CD14-positive monocyte (primary cell): ENCODE data around the gene FKBP1A. TPM values are rescaled to one million over a fixed set of nuclear protein-coding genes. Genes with fewer than 3 reads are reported as not detected.

Experiments
- DNase-seq, 3 donors: peaks; one replicate each; pipeline ENCODE4 v3.0.0-alpha.2; 2011 to 2022
- H2AFZ ChIP-seq: 2 replicates; pipeline ENCODE4 v1.6.0; 2012; ENCODE audit warnings: mild to moderate bottlenecking, low read depth, low read length, inconsistent platforms; ENCODE audit not compliant: insufficient read depth, poor library complexity, severe bottlenecking
- H3K27ac ChIP-seq, 2 donors: 1 replicate in 1 of 2; 2 replicates in 1 of 2; pipeline ENCODE4 v1.5.1; 2012 to 2013; ENCODE audit warnings: low read length in 2 of 2, control low read depth in 1 of 2, inconsistent platforms in 1 of 2, low read depth in 1 of 2, mild to moderate bottlenecking in 1 of 2
- H3K27me3 ChIP-seq, 2 donors: one replicate each; pipeline versions ENCODE4 v1.6.0 to v1.6.1; 2011 to 2013; ENCODE audit warnings: low read length in 2 of 2; ENCODE audit not compliant: control insufficient read depth in 2 of 2, insufficient read depth in 2 of 2
- H3K36me3 ChIP-seq, 2 donors: replicated peaks in 1 of 2; 1 replicate in 1 of 2; 2 replicates in 1 of 2; pipeline versions ENCODE4 v1.5.1 to v1.6.1; 2012 to 2013; ENCODE audit warnings: low read length in 2 of 2, control low read depth in 1 of 2, inconsistent platforms in 1 of 2, mild to moderate bottlenecking in 1 of 2; ENCODE audit not compliant: insufficient read depth in 2 of 2, control insufficient read depth in 1 of 2
- H3K4me1 ChIP-seq, 2 donors: 1 replicate in 1 of 2; 2 replicates in 1 of 2; pipeline versions ENCODE4 v1.5.1 to v1.6.1; 2012 to 2013; ENCODE audit warnings: low read length in 2 of 2, control low read depth in 1 of 2, inconsistent platforms in 1 of 2, mild to moderate bottlenecking in 1 of 2, moderate library complexity in 1 of 2; ENCODE audit not compliant: insufficient read depth in 2 of 2, control insufficient read depth in 1 of 2
- H3K4me2 ChIP-seq: replicated peaks from 2 replicates; pipeline ENCODE3; 2012; ENCODE audit warnings: low read length, moderate library complexity, mild to moderate bottlenecking; ENCODE audit not compliant: poor library complexity, severe bottlenecking; ENCODE audit errors: extremely low read depth
- H3K4me3 ChIP-seq, 3 experiments: fragments of 200-600 bp in 1 of 3; sonication (generic) in 1 of 3; replicated peaks in 1 of 3; 1 replicate in 2 of 3; 2 replicates in 1 of 3; pipeline ENCODE4 v1.5.1; 2011 to 2013; ENCODE audit warnings: low read length in 3 of 3, mild to moderate bottlenecking in 3 of 3, control low read depth in 2 of 3, low read depth in 2 of 3, inconsistent platforms in 1 of 3, moderate library complexity in 1 of 3
- H3K79me2 ChIP-seq: 2 replicates; pipeline ENCODE4 v1.6.0; 2012; ENCODE audit warnings: mild to moderate bottlenecking, control low read depth, inconsistent platforms, low read length, moderate library complexity; ENCODE audit not compliant: insufficient read depth
- H3K9ac ChIP-seq: 2 replicates; pipeline ENCODE4 v1.6.0; 2017; ENCODE audit warnings: low read length, mild to moderate bottlenecking; ENCODE audit not compliant: insufficient read depth, poor library complexity, severe bottlenecking
- H3K9me3 ChIP-seq, 2 donors: replicated peaks in 1 of 2; 1 replicate in 1 of 2; 2 replicates in 1 of 2; pipeline versions ENCODE4 v1.5.1 to v1.6.1; 2012 to 2013; ENCODE audit warnings: low read length in 2 of 2, control low read depth in 1 of 2; ENCODE audit not compliant: control insufficient read depth in 1 of 2, insufficient read depth in 1 of 2
- H4K20me1 ChIP-seq: 2 replicates; pipeline ENCODE4 v1.6.0; 2012; ENCODE audit warnings: mild to moderate bottlenecking, low read length, control low read depth, moderate library complexity; ENCODE audit not compliant: insufficient read depth
- H3K27ac Mint-ChIP-seq, 7 donors: one replicate each; pipeline ENCODE4 v1.8.0; 2020; ENCODE audit warnings: mild to moderate bottlenecking in 7 of 7, mixed read lengths in 7 of 7, moderate library complexity in 6 of 7, inconsistent platforms in 2 of 7
- H3K27me3 Mint-ChIP-seq, 3 donors: one replicate each; pipeline ENCODE4 v1.8.0; 2021 to 2022; ENCODE audit warnings: low read depth in 3 of 3, mild to moderate bottlenecking in 3 of 3, mixed read lengths in 3 of 3, moderate library complexity in 3 of 3, inconsistent platforms in 1 of 3
- H3K36me3 Mint-ChIP-seq, 2 donors: one replicate each; pipeline ENCODE4 v1.8.0; 2020; ENCODE audit warnings: mixed read lengths in 2 of 2, inconsistent platforms in 1 of 2, mild to moderate bottlenecking in 1 of 2
- H3K4me1 Mint-ChIP-seq: one replicate; pipeline ENCODE4 v1.8.0; 2020; ENCODE audit warnings: mild to moderate bottlenecking, mixed read lengths
- H3K4me3 Mint-ChIP-seq, 2 donors: one replicate each; pipeline ENCODE4 v1.8.0; 2020; ENCODE audit warnings: mild to moderate bottlenecking in 2 of 2, mixed read lengths in 2 of 2, moderate library complexity in 1 of 2
- H3K9me3 Mint-ChIP-seq, 7 donors: one replicate each; pipeline ENCODE4 v1.8.0; 2020 to 2022; ENCODE audit warnings: mixed read lengths in 7 of 7, mild to moderate bottlenecking in 6 of 7, moderate library complexity in 6 of 7, inconsistent platforms in 2 of 7
- CTCF ChIP-seq: fragments of 200-600 bp; IDR thresholded peaks from one replicate; pipeline ENCODE4 v1.8.0; 2022; ENCODE audit warnings: antibody characterized with exemption, mild to moderate bottlenecking
- WGBS: methylation state at CpG from one replicate; pipeline ENCODE4 v1.1.5; 2013; ENCODE audit warnings: missing lambda C conversion rate; ENCODE audit not compliant: insufficient coverage; 5-methylcytosine and 5-hydroxymethylcytosine counted together
- intact Hi-C, 2 donors: fragments of 100-400 bp; cut with micrococcal nuclease; formaldehyde crosslinking; loops; one replicate each; pipeline versions ENCODE4 v1.15.0 to v1.15.1; 2023
- polyA plus RNA-seq, 3 donors: library from polyadenylated mRNA; depleted of rRNA in 1 of 3; unstranded in 2 of 3; stranded (reverse) in 1 of 3; fragments of 300-500 nt in 2 of 3; fragments of >200 nt in 1 of 3; fragmentation: Illumina TruSeq in 2 of 3; gene quantifications; 1 replicate in 2 of 3; 2 replicates in 1 of 3; pipeline ENCODE4 v1.2.3, GENCODE V29; 2012 to 2021

The FKBP1A gene
- polyA plus RNA-seq, 3 donors = 155 to 268 (median 194) TPM

GRCh38 chr20:1388741-1389483 lies 3.9 kb downstream of the FKBP1A start:
- Histone ChIP-seq H3K27ac (peak overlapping the region; percentile 15 to 65), H3K9me3 (no peaks in the 10 kb centered on the region), H3K4me3 (peak overlapping the region in 1 of 3 experiments; percentile 63), H4K20me1 (peaks cover 86% of the 10 kb centered on the region), H3K4me1 (peaks cover 48 to 64% of the 10 kb centered on the region in 2 donors), H3K36me3 (peaks cover 12 to 64% of the 10 kb centered on the region in 2 donors), H3K4me2 (peak overlapping the region; percentile 71), H3K9ac (peak overlapping the region; percentile 33), H3K79me2 (peaks cover 88% of the 10 kb centered on the region), H3K27me3 (no peaks in the 10 kb centered on the region), H2AFZ (no peak overlapping the region)
- H3K4me3 Mint-ChIP-seq = peak overlapping the region; percentile 69 to 83
- H3K9me3 Mint-ChIP-seq = no peaks in the 10 kb centered on the region
- H3K4me1 Mint-ChIP-seq = peaks cover 86% of the 10 kb centered on the region
- H3K36me3 Mint-ChIP-seq = peaks cover 43 to 60% of the 10 kb centered on the region in 2 donors
- H3K27ac Mint-ChIP-seq = peak overlapping the region; percentile 60 to 89 (median 84)
- 18% methylated on average over 9 of the region's 10 CpGs for WGBS
- no peak for TF ChIP-seq CTCF
- peaks cover 0 to 4% (median 0%) of the 10 kb centered on the region in 3 donors for H3K27me3 Mint-ChIP-seq
- peak; percentile 33 to 57 (median 51) for DNase-seq
- intact Hi-C loops = no loop called here

- peak overlapping the region in 1 of 3 experiments; percentile 63 for H3K4me3 ChIP-seq
- intact Hi-C loops = no loop called here
- DNase-seq = no peak
- H3K36me3 ChIP-seq = peaks cover 12 to 70% of the 10 kb centered on the region in 2 donors
- peaks cover 92% of the 10 kb centered on the region for H4K20me1 ChIP-seq
- WGBS = 50% methylated on average over 2 of the region's 6 CpGs
- H3K4me1 ChIP-seq = peaks cover 41 to 57% of the 10 kb centered on the region in 2 donors
- H3K9me3 ChIP-seq = no peaks in the 10 kb centered on the region
- peak overlapping the region; percentile 71 for H3K4me2 ChIP-seq
- peak overlapping the region in 6 of 7 donors; percentile 10 to 84 (median 76) for H3K27ac Mint-ChIP-seq
- no peak overlapping the region for H2AFZ ChIP-seq
- no peaks in the 10 kb centered on the region for H3K27me3 ChIP-seq
- H3K4me3 Mint-ChIP-seq = peak overlapping the region in 1 of 2 donors; percentile 83
- H3K27ac ChIP-seq = peak overlapping the region in 1 of 2 donors; percentile 65
- H3K9ac ChIP-seq = no peak overlapping the region
- peaks cover 0 to 4% (median 0%) of the 10 kb centered on the region in 3 donors for H3K27me3 Mint-ChIP-seq
- no peak for TF ChIP-seq CTCF
- peaks cover 85% of the 10 kb centered on the region for H3K4me1 Mint-ChIP-seq
- H3K9me3 Mint-ChIP-seq = no peaks in the 10 kb centered on the region
- peaks cover 95% of the 10 kb centered on the region for H3K79me2 ChIP-seq
- peaks cover 48 to 66% of the 10 kb centered on the region in 2 donors for H3K36me3 Mint-ChIP-seq
Observed at GRCh38 chr20:1388253-1388652, 4.6 kb downstream of the FKBP1A start.
